Measurements from ENCODE around the gene CSAD.

Gene CSAD

DNA sequence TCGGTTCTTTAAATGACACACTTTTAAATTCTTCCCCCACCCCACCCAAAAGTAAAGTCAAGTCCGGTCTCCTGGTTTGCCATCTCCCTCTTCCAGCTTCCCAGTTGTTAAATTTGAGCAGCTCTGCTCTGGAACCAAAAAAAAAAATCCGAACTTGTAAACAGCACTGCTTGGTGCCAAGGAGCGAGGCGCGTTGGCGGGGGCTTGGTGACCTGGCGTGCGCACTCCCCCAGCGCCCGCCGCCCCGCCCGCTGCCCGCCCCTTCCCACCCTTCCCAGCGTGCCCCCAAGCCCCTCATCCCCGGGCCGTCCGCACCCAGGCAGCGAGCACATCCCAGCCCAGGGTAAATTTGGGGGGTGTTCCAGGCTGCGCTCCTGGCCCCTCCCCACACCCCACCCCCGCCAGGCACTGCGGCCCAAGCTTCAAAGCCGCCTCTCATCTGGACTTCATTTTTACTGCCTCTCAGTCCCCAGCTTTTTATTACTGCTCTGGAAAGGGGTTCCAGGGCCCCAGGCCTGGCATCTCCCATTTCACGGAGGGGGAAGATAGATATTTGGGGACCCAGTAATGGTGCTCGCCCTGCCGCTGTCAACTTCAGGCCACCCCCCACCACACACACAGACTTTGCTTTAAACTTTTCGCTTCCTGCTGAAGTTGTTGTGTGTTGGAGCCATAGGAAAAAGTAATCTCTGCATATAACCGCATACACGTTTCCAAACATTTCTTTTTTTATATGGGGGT, 38.0 kb upstream of the CSAD start:
- H3K36me3 ChIP-seq = no peaks in the 10 kb centered on the region
- no peak overlapping the region for H3K4me3 ChIP-seq (ENCODE audit: low read depth, low read length)
- peaks cover 10% of the 10 kb centered on the region for H3K4me1 ChIP-seq
- no peaks in the 10 kb centered on the region for H3K27me3 ChIP-seq
- no peak for TF ChIP-seq CTCF (IDR thresholded peaks at IDR 0.05; ENCODE audit: low read depth, low read length)
- no peak for DNase-seq
- H3K9me3 ChIP-seq = no peaks in the 10 kb centered on the region

GRCh38 chr12:53217931-53218307, 37.2 kb upstream of the CSAD start:
- Histone ChIP-seq H3K4me3 (ENCODE audit: low read depth, low read length) (no peak overlapping the region), H3K9me3 (no peaks in the 10 kb centered on the region), H3K36me3 (no peaks in the 10 kb centered on the region), H3K27me3 (no peaks in the 10 kb centered on the region), H3K4me1 (peaks cover 12% of the 10 kb centered on the region)
- no peak for TF ChIP-seq CTCF (IDR thresholded peaks at IDR 0.05; ENCODE audit: low read depth, low read length)
- DNase-seq = no peak

DNA sequence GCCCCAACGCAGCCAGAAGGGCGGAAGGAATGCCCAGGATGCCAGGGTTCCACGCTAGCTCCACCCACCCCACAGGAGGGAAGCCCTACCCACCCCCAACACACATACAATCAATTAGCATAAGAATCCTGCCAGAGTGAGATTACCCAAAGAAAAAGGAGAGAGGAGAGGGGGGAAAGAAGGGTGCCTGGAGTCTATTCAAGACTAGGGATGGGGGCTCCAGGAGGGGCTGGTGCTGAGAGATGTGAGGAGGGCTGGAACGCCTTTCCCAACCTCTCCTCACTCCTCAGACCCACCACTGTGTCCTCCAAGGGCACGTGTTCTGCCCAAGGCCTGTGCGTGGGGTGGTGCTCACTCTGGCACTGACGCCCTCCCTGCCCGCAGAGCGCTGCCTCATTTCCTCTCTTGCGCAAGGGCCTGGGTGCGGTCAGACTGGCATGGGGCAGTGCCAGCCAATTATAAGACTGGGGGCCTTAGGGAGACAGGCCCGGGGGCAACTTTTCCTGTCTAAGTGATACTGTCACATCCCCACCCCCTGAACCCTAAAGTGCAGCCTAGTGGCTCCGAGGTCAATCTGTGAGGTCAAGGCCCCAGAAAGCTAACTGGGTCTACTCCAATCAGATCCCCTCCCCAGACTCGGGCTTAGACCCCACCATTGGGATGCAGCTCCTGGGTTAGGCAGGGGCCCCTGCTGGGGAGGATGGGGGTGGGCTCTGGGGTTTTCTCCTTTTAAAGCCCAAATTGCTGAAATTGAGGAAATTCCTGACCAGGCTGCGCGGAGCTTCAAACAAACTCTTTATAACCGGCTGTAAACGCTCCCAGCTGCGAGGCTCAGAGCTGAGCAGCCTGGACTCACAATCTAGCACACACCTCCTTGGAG, 36.6 kb upstream of the CSAD start:
- Histone ChIP-seq H3K9me3 (no peaks in the 10 kb centered on the region), H3K4me1 (peaks cover 7% of the 10 kb centered on the region; the same call in 1 of the 2 replicates), H3K36me3 (0 out of 2 replicates have a peak, but pooled peaks cover 2% of the 10 kb centered on the region), H3K4me3 (ENCODE audit: low read depth, low read length) (no peak overlapping the region), H3K27me3 (no peaks in the 10 kb centered on the region)
- DNase-seq = no peak
- no peak for TF ChIP-seq CTCF (IDR thresholded peaks at IDR 0.05; ENCODE audit: low read depth, low read length)

GRCh38 chr12:53215497-53215896, 34.8 kb upstream of the CSAD start:
- Histone ChIP-seq H3K4me1 (peaks cover 4% of the 10 kb centered on the region; the same call in 1 of the 2 replicates), H3K4me3 (ENCODE audit: low read depth, low read length) (no peak overlapping the region), H3K36me3 (0 out of 2 replicates have a peak, but pooled peaks cover 2% of the 10 kb centered on the region), H3K9me3 (no peaks in the 10 kb centered on the region), H3K27me3 (no peaks in the 10 kb centered on the region)
- TF ChIP-seq CTCF (IDR thresholded peaks at IDR 0.05; ENCODE audit: low read depth, low read length) = no peak
- DNase-seq = no peak

DNA sequence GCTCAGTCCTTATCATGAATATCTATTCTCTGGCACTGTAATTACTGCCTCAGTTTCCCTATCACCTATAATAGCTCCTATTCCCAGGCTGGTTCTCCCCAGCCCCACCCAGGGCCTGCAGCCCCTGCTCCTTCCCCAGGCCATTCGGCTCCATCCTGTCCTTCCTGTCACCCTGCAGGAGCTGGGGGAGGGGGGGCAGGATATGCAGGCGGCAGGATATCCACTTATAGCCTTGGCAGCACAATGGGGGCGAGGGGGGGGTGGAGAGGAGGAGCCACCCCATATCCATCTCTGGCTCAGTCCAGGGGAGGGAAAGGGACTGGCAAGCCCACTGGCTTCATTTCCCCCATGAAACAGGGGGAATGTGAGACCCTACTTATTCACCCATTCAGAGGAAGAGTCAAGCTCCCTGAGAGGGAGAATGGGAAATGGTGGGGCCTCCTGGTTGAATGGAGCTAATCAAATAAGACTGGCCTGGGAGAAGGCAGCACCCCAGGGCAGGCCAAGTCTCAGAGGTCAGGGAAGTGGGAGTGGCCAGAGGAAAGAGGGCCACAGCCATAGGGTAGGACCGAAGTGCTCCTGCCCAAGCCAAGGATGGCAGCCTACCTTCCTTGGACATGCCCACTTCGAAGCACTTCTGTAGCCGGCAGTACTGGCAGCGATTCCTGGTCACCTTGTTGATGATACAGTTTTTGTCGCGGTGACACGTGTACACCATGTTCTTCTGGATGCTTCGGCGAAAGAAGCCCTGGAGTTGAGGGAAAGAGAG, 34.1 kb upstream of the CSAD start:
- H3K9me3 ChIP-seq = no peaks in the 10 kb centered on the region
- no peaks in the 10 kb centered on the region for H3K27me3 ChIP-seq
- peaks cover 4% of the 10 kb centered on the region; the same call in 1 of the 2 replicates for H3K4me1 ChIP-seq
- no peak for DNase-seq
- TF ChIP-seq CTCF (IDR thresholded peaks at IDR 0.05; ENCODE audit: low read depth, low read length) = no peak
- 0 out of 2 replicates have a peak, but pooled peaks cover 2% of the 10 kb centered on the region for H3K36me3 ChIP-seq
- H3K4me3 ChIP-seq (ENCODE audit: low read depth, low read length) = no peak overlapping the region

Data from BE2C (cell line).